Measurements from ENCODE around the gene GATA2.

DNA sequence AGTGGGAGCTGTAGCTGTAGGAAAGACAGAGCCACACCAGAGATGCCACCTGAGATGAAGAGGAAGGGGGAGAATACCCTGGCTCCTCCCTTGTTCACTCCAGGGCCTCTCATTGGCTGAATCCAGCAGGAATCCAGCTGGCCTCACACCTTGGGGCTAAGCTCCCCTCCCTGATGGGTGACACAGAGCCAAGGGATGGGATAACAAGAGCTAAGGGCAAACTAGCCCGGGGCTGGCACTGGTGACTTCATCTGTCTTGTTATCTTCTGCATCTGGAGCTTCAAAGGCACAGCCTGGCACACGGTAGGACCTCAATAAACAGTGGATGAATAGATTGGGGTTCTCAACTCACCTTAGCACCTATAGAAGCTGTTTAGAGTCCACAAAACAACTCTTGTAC, 13.8 kb upstream of the GATA2 start:
- TF ChIP-seq TAF1 (IDR thresholded peaks at IDR 0.05; ENCODE audit: low read depth, low read length) (no peak), SIRT6 (IDR thresholded peaks at IDR 0.05; ENCODE audit: low read length) (no peak), POLR2A (IDR thresholded peaks at IDR 0.05; ENCODE audit: control extremely low read depth in 1 of 2, low read depth in 2 of 2, low read length in 2 of 2) (no peak), EZH2 (IDR thresholded peaks at IDR 0.05; ENCODE audit: low read depth, low read length, severe bottlenecking) (no peak), EP300 (IDR thresholded peaks at IDR 0.05; ENCODE audit: borderline replicate concordance in 1 of 2, low read depth in 2 of 2, low read length in 2 of 2) (no peak), EGR1 (IDR thresholded peaks at IDR 0.05; ENCODE audit: borderline replicate concordance, low read depth, low read length) (no peak), CREB1 (IDR thresholded peaks at IDR 0.05) (no peak), CHD2 (IDR thresholded peaks at IDR 0.05; ENCODE audit: low read length) (no peak)
- TF ChIP-seq, protein P1, sequence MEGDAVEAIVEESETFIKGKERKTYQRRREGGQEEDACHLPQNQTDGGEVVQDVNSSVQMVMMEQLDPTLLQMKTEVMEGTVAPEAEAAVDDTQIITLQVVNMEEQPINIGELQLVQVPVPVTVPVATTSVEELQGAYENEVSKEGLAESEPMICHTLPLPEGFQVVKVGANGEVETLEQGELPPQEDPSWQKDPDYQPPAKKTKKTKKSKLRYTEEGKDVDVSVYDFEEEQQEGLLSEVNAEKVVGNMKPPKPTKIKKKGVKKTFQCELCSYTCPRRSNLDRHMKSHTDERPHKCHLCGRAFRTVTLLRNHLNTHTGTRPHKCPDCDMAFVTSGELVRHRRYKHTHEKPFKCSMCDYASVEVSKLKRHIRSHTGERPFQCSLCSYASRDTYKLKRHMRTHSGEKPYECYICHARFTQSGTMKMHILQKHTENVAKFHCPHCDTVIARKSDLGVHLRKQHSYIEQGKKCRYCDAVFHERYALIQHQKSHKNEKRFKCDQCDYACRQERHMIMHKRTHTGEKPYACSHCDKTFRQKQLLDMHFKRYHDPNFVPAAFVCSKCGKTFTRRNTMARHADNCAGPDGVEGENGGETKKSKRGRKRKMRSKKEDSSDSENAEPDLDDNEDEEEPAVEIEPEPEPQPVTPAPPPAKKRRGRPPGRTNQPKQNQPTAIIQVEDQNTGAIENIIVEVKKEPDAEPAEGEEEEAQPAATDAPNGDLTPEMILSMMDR (IDR thresholded peaks at IDR 0.05; ENCODE audit: control extremely low read depth in 1 of 3, insufficient read depth in 1 of 3, low read depth in 1 of 3, low read length in 3 of 3) = no peak
- TF ChIP-seq, protein P2, sequence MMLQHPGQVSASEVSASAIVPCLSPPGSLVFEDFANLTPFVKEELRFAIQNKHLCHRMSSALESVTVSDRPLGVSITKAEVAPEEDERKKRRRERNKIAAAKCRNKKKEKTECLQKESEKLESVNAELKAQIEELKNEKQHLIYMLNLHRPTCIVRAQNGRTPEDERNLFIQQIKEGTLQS (IDR thresholded peaks at IDR 0.05; ENCODE audit: insufficient read depth, low read depth, low read length) = no peak
